ENCODE results near the gene KIF4A.
"Not testable (repeated sequence)": the region's sequence is repeated elsewhere in the genome, so short reads cannot be mapped to it uniquely, and the experiment has no call there.

KIF4A gene
- long read RNA-seq, full-length matches to known transcripts: 24 of 78 reads
- long read RNA-seq, partial matches to known transcripts: 49 of 78 reads
- long read RNA-seq, other reads (novel, unspliced or antisense): 5 of 78 reads

DNA sequence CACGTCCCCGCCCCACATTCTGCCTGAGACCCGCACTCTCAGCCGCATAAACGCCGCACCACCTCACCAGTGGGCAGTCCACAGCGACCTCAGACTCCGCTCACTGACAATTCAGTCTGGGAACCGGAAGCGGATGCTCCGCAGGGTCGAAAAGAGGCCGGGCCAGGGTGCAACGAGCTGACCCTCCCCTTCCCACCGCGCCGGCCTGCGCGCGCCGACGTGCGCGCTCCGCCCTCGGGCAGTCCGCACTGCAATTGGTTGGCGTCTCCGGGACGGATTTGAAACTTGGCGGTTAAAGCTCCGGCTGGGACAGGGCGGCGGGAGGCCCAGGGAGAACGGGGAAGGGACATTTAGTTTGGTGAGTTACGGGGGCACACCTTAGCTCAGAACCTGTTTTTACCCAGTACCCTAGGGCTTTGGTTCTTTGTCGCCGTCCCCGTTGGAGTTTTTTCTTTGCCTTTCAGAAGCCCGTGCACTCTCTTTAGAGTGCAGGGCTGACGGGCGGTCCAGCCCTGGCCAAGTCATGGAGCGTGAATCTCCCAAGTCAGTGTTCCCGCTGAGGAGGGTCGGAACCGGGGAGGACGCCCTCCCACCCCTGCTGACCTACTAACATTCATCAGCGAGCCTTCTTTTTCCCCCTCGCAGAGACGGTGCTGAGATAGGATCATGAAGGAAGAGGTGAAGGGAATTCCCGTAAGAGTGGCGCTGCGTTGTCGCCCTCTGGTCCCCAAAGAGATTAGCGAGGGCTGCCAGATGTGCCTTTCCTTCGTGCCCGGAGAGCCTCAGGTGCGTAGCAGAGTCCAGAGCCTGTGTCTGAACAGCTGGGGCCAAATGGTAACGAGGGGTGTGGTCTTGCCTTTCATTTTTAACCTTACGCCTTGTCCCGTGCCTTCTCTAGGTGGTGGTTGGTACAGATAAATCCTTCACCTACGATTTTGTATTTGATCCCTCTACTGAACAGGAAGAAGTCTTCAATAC lies at the start of gene KIF4A, which contains the start of gene PDZD11:
TSS of gene KIF4A (plus strand) at position 312 of the 978 bp plus-strand sequence. CDS start at position 667, 355 bp downstream.
TSS of gene PDZD11 (minus strand) at position 135 of the 978 bp plus-strand sequence. CDS start 586 bp downstream, outside the sequence.
- no peaks in the 10 kb centered on the region for H3K27me3 ChIP-seq (ENCODE audit: insufficient read depth, poor library complexity, severe bottlenecking)
- TF ChIP-seq CTCF (IDR thresholded peaks at IDR 0.05; ENCODE audit: insufficient read depth, low read length) (no peak), GABPA (IDR thresholded peaks at IDR 0.05; ENCODE audit: low read depth) (peak; percentile 79)

DNA sequence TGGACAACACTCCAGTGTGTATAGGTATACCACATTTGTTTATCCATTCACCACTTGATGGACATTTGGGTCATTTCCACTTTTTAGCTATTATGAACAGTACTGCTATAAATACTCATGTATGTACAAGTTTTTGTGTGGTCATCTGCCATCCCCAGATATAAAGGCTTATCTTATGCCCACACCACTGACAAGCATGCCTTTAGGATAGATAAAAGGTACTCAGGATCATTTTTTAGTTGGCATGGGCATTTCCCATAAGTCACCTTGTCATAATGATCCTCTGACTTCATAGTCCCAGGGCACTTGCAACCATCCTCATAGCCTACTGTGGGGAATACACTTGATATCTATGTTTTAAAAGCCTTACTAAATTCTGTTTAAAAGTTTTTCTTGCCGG lies 49.2 kb upstream of the KIF4A start:
- TF ChIP-seq GABPA (IDR thresholded peaks at IDR 0.05; ENCODE audit: low read depth) (no peak), SPI1 (IDR thresholded peaks at IDR 0.05; ENCODE audit: borderline replicate concordance, low read depth) (no peak), CTCF (IDR thresholded peaks at IDR 0.05; ENCODE audit: insufficient read depth, low read length) (no peak), POLR2AphosphoS5 (IDR thresholded peaks at IDR 0.05; ENCODE audit: low read depth) (no peak)
- TF ChIP-seq, protein P1, sequence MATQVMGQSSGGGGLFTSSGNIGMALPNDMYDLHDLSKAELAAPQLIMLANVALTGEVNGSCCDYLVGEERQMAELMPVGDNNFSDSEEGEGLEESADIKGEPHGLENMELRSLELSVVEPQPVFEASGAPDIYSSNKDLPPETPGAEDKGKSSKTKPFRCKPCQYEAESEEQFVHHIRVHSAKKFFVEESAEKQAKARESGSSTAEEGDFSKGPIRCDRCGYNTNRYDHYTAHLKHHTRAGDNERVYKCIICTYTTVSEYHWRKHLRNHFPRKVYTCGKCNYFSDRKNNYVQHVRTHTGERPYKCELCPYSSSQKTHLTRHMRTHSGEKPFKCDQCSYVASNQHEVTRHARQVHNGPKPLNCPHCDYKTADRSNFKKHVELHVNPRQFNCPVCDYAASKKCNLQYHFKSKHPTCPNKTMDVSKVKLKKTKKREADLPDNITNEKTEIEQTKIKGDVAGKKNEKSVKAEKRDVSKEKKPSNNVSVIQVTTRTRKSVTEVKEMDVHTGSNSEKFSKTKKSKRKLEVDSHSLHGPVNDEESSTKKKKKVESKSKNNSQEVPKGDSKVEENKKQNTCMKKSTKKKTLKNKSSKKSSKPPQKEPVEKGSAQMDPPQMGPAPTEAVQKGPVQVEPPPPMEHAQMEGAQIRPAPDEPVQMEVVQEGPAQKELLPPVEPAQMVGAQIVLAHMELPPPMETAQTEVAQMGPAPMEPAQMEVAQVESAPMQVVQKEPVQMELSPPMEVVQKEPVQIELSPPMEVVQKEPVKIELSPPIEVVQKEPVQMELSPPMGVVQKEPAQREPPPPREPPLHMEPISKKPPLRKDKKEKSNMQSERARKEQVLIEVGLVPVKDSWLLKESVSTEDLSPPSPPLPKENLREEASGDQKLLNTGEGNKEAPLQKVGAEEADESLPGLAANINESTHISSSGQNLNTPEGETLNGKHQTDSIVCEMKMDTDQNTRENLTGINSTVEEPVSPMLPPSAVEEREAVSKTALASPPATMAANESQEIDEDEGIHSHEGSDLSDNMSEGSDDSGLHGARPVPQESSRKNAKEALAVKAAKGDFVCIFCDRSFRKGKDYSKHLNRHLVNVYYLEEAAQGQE (IDR thresholded peaks at IDR 0.05; ENCODE audit: insufficient replicate concordance, low read depth): no peak
- H3K4me3 ChIP-seq (replicated peaks; ENCODE audit: insufficient read depth, low read length): no peak overlapping the region
- no peaks in the 10 kb centered on the region for H3K27me3 ChIP-seq (ENCODE audit: insufficient read depth, poor library complexity, severe bottlenecking)
- H3K27ac ChIP-seq (replicated peaks): no peak overlapping the region
- no peak for DNase-seq (ENCODE audit: low read depth in 1 of 2, low spot score in 1 of 2)

More for the DNA sequence above, at the start of gene KIF4A, which contains the start of gene PDZD11:
- H3K27ac ChIP-seq (replicated peaks): peak within 1 kb of the TSS; percentile 79
- H3K4me3 ChIP-seq (replicated peaks; ENCODE audit: insufficient read depth, low read length): peak within 1 kb of the TSS; percentile 70
- peak; percentile 51 to 85 for DNase-seq (ENCODE audit: low read depth in 1 of 2, low spot score in 1 of 2)

- Histone ChIP-seq H3K27me3 (ENCODE audit: insufficient read depth, poor library complexity, severe bottlenecking) (no peaks in the 10 kb centered on the region), H3K27ac (replicated peaks) (no peak overlapping the region)
- TF ChIP-seq GABPA (IDR thresholded peaks at IDR 0.05; ENCODE audit: low read depth) (no peak), POLR2AphosphoS5 (IDR thresholded peaks at IDR 0.05; ENCODE audit: low read depth) (no peak), SPI1 (IDR thresholded peaks at IDR 0.05; ENCODE audit: borderline replicate concordance, low read depth) (no peak), CTCF (IDR thresholded peaks at IDR 0.05; ENCODE audit: insufficient read depth, low read length) (no peak)
- TF ChIP-seq, protein P1 (IDR thresholded peaks at IDR 0.05; ENCODE audit: insufficient replicate concordance, low read depth): no peak
These were observed 48.4 kb upstream of the KIF4A start for GRCh38 chrX:70241501-70241900.

GRCh38 chrX:70243601-70244000 lies 46.3 kb upstream of the KIF4A start:
- H3K27me3 ChIP-seq (ENCODE audit: insufficient read depth, poor library complexity, severe bottlenecking); DNase-seq (ENCODE audit: low read depth in 1 of 2, low spot score in 1 of 2); H3K27ac ChIP-seq (replicated peaks); H3K4me3 ChIP-seq (replicated peaks; ENCODE audit: insufficient read depth, low read length): not testable (repeated sequence)

More at GRCh38 chrX:70241501-70241900, 48.4 kb upstream of the KIF4A start:
- DNase-seq (ENCODE audit: low read depth in 1 of 2, low spot score in 1 of 2): no peak
- H3K4me3 ChIP-seq (replicated peaks; ENCODE audit: insufficient read depth, low read length): no peak overlapping the region
